COR-L47 (cell line): ENCODE data around the gene SLC4A5.
A peak's percentile ranks its signal among the peaks of the same experiment; 100 is the strongest.

ENCODE experiments used
- DNase-seq: peaks from one replicate; lab custom pipeline; 2025; lab: John Stamatoyannopoulos, UW

The SLC4A5 gene, protein sequence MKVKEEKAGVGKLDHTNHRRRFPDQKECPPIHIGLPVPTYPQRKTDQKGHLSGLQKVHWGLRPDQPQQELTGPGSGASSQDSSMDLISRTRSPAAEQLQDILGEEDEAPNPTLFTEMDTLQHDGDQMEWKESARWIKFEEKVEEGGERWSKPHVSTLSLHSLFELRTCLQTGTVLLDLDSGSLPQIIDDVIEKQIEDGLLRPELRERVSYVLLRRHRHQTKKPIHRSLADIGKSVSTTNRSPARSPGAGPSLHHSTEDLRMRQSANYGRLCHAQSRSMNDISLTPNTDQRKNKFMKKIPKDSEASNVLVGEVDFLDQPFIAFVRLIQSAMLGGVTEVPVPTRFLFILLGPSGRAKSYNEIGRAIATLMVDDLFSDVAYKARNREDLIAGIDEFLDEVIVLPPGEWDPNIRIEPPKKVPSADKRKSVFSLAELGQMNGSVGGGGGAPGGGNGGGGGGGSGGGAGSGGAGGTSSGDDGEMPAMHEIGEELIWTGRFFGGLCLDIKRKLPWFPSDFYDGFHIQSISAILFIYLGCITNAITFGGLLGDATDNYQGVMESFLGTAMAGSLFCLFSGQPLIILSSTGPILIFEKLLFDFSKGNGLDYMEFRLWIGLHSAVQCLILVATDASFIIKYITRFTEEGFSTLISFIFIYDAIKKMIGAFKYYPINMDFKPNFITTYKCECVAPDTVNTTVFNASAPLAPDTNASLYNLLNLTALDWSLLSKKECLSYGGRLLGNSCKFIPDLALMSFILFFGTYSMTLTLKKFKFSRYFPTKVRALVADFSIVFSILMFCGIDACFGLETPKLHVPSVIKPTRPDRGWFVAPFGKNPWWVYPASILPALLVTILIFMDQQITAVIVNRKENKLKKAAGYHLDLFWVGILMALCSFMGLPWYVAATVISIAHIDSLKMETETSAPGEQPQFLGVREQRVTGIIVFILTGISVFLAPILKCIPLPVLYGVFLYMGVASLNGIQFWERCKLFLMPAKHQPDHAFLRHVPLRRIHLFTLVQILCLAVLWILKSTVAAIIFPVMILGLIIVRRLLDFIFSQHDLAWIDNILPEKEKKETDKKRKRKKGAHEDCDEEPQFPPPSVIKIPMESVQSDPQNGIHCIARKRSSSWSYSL

DNA sequence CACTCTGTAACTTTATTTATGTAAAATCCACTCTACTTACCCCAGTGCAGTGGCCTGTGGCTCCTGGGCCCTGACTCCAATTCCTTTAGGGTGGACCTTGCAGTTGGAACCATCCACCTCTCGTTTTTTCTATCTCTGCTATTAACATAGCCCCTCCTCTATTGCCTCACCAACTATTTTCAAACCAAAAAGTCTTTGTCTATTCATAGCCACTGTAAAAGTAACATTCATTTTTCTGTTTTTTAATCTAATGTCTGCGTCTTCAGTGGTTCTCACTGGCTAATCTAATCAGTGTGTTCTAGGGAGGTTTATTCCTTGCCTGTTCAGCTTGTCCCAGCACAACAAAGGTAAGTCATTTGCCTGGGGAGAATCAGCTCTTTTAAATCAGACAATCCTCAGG, at the start of gene SLC4A5:
TSS of gene SLC4A5 (minus strand) at position 101 of the 400 bp plus-strand sequence. CDS start 28,393 bp downstream, outside the sequence.
- no peak for DNase-seq

DNA sequence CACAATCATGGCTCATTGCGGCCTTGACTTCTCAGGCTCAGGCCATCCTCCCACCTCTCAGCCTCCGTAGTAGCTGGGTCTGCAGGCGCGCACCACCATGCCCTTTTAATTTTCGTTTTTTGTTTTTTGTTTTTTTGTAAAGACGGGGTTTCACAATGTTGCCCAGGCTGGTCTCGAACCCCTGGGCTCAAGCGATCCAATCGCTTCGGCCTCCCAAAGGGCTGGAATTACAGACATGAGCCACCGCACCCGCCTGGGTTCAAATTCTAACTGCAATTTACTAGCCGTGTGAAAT, 49.2 kb upstream of the SLC4A5 start:
- no peak for DNase-seq

DNA sequence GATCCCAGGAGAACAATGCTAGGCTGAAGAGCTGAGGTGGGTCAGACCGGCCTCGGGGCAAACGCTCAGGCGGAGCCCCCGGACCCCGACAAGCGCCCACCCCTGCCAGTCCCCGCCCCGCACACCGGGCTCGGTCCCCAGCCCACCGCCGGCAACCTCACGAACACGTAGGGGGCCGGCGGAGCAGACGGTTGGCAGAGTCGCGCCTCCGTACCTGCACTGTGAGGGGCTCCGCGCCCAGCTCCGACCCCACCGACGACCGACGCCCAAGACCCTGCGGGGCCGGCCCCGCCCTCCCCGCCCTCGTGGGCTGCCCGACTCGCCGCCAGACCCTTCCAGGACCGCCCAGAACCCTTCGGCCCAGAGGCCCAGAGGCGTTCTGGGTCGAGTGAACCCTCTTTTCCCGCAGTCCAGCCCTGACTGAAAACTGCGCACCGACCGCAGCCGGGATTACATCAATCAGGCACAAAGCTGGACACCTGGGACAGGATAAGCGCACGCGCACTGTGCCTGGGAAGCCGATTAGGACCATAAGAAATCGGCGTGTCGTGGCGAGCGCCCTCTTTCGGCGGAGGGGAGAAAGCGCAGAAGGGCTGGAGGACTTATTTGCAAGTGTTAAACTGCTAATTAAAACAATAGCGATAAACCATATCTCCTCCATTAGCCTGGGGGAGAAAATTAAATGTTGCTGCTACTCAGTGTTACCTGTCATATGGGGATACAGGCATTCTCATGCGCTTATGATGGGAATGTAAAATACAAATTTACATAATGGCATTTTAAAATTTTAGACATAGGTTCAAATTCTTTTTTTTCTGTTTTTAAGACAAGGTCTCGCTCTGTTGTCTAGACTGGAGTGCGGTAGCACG, 48.6 kb upstream of the SLC4A5 start:
- peak; percentile 82 for DNase-seq

DNA sequence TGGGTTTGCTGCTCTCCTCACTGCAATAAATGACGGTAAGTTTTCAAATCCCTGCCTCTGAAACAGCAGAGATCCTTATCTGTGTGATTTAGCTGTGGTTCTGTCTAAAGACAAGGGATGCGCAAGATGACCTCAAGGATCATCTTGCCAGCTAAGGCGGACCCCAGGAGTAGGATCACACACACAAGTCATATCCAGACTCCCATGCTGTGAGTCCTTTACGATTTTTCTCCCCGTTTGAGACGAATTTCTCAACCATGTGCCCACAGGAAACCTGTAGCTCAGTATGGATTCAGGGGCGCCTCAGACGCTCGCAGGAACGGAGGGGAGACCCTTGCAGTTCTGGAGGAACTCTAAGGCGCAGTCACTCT, 48.0 kb upstream of the SLC4A5 start:
- no peak for DNase-seq

DNA sequence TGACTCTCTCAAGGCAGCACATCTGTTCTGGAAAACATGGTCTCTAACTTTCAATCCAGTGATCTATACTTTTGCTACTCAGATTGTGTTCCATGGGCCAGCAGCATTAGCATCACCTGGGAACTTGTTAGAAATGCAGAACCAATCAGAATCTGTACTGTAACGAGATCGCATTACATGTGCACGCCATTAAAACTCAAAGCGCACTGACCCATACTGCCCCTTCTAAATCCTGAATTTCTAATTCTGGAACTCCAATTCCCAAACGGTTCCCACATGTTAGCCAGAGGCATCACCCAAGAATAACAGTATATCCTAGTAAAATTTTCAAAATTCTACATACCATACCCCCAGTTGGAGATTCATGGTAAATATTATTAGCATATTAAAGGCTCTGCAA, 47.4 kb upstream of the SLC4A5 start:
- DNase-seq: no peak

DNA sequence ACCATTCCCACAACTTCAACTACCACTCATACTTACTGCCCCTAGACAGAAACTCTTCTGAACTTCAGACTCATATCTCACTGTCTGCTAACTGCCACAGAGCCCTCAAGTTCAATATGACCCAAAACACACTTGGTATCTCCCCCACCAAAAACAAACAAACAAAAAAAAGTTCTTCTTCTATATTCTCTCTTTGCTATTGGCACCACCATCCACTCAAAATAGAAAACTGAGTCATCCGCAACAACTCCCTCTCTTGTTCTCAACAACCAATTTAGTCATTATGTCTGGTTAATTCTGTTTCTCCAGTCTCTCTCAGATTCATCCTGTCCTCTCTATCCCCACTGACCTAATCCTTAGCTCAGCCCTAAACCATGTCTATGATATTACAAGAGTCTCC, 44.1 kb upstream of the SLC4A5 start:
- DNase-seq: no peak

DNA sequence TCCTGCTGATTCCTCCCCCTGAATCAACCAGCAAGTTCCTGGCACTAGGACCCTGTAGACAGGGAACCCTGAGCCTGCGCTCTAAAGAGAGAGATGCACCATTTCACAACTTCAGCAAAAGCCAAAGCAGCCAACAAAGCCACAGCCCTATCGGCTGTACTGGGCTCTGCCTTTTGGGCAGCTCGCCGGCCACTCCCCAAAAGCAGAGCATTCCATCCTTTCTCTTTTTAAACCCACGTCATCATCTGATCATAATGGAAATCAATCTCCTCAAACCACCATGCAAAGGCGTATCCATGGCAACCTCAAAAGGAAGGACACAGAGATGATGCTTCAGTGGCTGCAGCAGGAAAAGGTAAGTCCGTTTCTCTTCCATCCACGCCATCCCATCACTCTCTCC, 42.2 kb upstream of the SLC4A5 start:
- no peak for DNase-seq

DNA sequence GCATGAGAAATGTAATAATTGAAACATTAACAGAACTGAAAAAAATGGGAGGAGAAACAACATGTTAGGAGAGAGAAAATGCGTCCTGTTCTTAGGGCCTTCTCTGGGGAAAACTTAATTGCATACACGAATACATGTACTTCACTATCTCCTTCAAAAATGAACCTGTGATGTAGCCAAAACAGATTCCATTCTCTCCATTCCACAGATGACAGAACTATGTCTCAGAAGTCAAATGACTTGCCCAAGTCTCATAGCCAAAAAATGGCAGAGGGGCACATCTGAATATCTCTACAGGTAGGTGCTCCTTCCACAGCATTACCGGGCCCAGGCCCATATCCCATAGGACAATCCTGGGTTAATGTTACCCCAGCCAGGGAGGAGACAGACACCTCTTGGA, 40.8 kb upstream of the SLC4A5 start:
- DNase-seq: no peak

DNA sequence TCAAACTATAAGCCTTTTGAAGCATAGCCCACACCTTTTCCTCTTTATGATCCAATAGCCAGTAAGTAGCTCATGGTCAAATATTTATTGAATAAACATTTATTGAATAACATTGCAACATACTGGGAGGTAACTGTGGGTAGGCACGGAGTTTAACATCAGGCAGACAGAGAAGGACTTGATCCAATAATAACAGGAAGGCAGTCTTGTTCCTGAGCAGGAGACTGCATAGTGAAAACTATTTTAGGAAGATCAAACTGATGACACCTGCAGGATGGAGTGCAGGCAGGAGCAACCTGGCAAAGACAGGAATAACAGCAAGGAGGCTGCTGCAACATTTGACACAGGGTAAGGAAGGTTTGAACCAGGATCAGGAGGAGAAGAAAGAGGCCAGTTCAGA, 40.0 kb upstream of the SLC4A5 start:
- no peak for DNase-seq

DNA sequence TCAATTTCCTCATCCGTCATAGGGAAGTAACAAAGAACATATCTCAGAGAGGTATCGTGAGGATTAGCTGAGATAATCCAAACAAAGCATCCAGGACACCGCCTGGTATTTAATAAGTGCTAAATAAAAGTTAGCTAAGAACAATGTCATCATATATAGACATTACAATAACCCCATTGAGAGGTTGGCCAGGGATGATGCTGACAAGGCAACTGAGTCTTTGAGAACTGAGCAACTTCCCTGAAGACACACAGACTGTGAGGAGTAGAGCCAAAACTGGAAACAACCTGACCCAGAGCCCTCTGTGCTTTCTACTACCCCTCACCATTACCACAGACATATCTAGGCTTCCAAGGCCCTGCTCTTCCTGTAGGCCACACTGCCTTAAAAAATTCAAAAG, 38.5 kb upstream of the SLC4A5 start:
- DNase-seq: no peak

DNA sequence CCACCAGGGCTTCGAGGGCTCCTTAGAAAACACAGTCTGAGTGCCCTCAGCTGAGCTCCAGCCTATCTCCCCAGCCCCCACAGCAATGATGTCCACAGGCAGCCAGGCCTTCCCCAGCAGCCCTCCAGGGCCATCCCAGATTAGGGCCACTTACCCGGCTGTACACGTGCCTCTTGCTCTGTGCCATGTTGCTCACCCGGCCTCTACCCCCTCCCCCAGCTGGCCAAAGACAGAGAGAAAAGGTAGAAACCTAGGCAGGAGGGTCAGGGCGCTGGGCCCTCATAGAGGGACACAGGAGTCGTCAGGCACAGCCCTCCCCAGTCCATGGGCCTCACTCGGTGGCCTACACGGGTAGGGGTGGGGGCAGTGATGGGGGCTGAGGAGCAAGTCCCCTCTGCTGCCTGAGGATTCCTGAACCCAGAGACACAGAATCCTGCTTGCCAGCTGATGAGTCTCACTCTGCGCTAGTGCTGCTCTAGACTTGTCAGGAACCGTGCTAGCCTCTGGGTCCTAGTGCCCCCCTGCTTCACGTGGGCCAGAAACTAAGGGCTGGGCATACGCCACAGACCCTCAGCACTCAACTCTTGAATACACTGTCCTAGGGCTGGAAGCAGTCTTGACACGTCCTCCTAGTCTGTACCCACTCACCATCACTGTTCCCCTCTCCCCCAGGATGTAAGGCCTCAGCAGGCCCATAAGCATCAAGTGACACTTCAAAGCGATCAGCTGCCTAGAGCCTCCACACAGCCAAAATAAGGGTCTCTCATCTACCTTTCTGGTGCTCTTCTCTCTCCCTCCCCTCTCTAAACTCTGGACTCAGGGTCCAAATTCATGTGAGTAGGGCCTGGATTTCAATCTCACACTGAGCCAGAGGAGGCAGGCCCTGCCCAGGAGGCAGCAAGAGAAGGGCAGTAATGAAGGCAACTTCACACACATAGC, 36.9 kb upstream of the SLC4A5 start, which contains the start of gene DCTN1:
TSS of gene DCTN1 (minus strand) at position 461 of the 939 bp plus-strand sequence. CDS start at position 187, 274 bp downstream.
- DNase-seq: peak; percentile 14

DNA sequence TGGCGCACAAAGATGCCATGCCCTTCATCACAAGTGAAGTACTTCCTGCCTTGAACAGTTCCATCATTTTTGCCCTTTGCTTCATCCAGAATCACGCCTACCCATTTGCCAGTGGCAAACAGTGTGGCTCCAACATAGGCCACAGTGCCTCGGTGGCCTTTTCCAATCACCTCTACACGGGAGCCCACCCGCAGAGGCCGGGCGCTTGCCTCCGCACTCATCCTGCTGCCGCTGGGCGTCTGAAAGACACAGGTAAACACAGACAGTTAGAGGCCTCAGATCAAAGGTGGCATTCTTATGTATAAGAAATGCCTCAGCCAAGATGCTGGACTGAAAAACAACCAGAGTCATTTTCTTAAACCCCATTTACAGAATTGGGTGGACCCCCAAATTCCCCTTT, 34.8 kb upstream of the SLC4A5 start:
- no peak for DNase-seq

DNA sequence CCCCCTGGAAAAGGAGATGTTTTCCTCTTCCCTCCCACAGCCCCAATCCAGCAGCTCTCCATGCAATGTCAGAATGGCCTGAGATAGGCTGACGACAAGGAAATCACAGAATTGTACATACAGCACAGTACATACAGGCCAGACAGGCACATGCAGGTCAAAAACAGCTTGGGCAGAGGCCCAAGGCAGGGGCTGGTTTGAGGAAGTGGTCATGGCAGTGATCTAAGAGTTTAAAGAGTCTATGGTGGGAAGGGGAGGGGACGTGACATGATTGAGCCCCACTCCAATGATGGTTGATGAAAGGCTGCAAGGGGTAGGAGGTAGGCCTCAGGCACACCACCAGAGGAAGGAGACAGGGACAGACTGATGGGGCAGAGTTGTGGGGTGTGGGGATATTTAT, 32.6 kb upstream of the SLC4A5 start:
- DNase-seq: no peak

DNA sequence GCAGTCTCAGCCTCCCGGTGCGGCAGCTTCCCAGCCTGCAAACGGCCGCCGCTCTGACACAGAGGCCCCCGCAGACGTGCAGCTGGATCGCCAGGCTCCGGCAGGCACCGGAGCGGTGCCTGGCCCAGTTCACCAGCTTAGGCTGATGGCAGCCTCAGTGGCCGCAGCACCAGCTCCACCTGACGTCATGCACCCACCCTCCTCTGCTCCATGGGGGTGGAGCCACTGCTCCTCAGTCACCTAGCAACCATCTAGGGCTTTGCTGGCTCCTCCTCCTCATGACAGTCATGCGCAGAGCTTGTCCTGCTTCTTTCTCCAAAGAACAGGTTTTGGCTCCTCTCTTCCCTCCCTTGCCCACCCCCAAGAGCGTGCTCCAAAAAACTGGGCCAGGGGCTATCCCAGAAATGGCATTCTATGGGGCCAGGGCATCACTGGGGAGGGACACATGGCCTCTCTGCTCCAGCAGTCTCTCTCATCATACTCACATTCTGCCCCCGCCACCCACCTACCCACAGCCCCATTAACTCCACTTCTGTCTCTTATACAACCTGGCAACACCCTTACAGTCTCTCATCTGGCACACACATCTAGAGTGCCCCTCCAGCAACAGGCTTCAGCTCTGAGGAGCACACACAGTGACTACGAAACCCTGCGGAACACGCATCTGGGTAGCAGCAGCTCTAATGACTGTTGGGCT, 31.4 kb upstream of the SLC4A5 start:
- DNase-seq: peak; percentile 86

DNA sequence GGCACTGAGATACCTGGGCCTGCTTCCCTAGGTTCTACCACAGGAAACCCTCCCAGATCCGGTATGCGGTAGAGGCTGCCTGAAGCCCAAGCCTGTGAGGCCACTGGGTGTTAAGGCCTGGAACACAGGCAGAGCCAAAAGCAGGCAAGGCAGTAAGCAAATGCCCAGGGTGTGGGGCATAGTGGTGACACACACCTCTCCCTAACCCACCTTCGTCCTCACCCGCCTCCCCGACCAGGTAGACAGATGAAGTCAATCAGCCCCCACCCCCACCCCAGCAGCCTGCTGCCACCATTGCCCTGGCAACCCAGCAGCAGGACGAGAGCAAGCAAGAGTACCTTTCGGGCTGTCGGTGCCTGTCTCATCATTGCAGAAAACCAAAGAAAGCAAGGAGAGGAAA, 30.8 kb upstream of the SLC4A5 start:
- peak; percentile 9 for DNase-seq

DNA sequence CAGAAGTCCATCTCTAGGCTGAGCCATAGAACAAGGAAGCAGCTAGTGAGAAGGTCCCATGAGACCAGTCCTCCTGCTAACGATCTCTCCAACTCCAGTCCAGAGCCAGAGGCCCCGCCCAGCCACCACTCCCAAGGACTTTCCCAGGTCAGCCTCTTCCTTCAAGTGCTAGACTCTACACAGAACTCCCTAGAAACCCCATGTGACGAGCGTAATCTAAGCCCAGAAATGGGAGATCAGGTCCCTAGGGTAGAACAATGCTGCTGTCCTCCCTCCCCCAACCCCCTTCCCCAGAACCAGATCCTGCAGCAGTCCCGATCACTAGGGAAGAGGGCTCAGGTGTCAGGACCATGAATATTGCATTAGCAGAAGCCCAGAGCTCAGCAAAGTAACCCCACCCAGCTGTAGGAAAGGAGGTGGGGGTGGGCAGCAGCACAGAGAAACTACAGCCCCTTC, 30.0 kb upstream of the SLC4A5 start:
- DNase-seq: no peak

DNA sequence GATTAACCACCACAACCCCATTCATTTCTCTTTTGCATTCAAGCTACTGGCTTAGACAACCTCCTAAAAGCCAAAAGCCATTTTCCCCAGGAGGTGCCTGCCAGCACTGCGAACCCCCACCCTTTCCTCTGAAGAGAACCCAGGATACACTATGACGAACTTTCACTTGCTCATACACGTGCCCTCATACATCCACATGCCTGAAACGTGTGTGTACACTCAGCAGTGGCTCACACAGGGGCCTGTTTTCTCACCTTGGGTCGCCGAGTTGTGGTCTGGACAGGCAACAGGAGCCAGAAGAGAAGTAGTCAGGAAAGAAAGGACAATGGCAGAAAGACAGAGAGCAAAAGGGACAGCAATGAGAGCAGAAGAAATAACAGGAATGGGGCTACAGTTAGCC, 29.5 kb upstream of the SLC4A5 start:
- DNase-seq: no peak

DNA sequence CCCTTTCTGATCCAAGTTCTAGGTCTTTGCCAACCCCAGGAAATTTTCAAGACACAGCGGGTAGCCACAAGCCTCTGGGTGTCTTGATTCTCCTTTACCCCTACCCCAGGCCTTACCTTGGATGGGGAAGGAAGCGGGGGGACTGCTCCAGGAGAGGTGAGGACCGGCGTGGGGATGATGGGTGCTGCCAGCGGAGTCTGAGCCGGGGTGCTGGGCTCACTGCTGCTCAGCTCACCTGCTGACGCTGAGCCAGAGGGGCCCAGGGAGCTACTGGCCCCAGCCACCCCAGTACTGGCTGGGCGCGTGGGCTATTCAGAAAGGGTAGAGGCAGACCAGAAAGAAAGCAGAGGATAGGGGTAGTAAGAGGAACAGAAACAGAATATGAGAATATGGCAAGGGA, 28.2 kb upstream of the SLC4A5 start:
- no peak for DNase-seq

DNA sequence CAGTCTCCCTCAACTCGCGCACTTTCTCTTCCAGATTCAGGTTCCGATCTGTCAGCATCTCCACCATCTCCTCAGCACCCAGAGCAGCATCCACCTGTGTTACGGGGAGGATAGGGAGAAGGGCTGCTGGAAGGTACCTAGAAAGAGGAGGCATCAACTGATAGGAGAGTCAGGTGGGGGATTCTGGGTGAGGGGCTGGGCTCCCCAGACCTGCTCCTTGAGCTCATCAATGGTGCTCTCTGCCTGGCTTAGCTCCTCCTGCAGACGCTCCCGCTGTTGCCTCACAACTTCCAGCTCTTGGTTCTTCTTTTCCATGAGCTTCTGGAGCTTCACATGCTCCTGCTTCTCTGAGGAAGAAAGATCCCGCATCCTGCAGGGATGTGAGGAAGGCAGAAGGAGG, 26.8 kb upstream of the SLC4A5 start:
- DNase-seq: no peak

DNA sequence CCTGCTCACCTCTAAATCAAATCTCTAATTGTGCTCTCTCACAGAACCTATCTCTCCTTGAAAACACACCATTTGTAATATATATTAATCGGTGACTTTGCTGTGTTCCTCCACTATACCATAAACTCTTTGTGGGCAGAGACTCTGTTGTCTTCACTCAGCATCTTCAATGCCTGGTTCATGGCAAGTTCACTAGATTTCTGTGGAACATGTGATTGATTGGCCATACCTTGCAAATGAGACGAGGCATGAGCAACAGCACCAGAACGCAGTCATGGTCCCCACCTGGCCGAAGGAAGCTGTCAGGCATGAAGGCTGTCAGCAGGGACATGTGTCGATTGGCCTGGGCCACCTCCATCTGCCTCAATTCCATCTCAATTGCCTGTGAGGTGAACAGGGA, 25.3 kb upstream of the SLC4A5 start:
- DNase-seq: no peak
